IPS-18a (cell line): ENCODE data around the gene FEM1C.

Experiments
- H3K27ac ChIP-seq: one replicate; pipeline ENCODE4 v1.5.1; 2013; ENCODE audit warnings: low read length
- H3K27me3 ChIP-seq: one replicate; pipeline ENCODE4 v1.6.1; 2013; ENCODE audit warnings: mild to moderate bottlenecking, low read length; ENCODE audit not compliant: control insufficient read depth, insufficient read depth
- H3K36me3 ChIP-seq: one replicate; pipeline ENCODE4 v1.6.1; 2013; ENCODE audit warnings: low read depth, low read length; ENCODE audit not compliant: control insufficient read depth
- H3K4me1 ChIP-seq: one replicate; pipeline ENCODE4 v1.6.1; 2013; ENCODE audit warnings: low read depth, low read length; ENCODE audit not compliant: control insufficient read depth
- H3K4me3 ChIP-seq: one replicate; pipeline ENCODE4 v1.5.1; 2013; ENCODE audit warnings: low read length
- H3K9ac ChIP-seq: one replicate; pipeline ENCODE4 v1.6.1; 2013; ENCODE audit warnings: mild to moderate bottlenecking, low read length, moderate library complexity
- H3K9me3 ChIP-seq: one replicate; pipeline ENCODE4 v1.6.1; 2013; ENCODE audit warnings: low read depth, low read length; ENCODE audit not compliant: control insufficient read depth

FEM1C gene

DNA sequence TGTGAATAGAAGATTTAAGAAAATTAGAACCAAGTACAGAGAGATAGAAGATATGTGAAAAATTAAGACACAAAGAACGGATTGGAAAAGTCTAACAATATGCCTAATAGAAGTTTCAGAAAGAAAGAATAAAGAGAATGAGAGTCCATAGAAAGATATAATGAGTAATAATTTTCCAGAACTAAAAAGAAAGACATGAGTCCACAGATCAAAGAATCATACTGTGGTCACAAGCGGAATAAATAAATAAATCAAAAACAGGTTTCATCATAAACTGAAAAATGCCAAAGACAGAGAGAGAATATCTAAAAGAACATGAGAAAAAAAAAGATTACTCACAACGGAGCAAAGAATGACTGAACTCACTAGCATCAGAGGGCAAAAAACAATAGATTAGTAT lies 32.9 kb downstream of the FEM1C start:
- H3K36me3 ChIP-seq = no peaks in the 10 kb centered on the region
- no peak overlapping the region for H3K9ac ChIP-seq
- H3K4me3 ChIP-seq = no peak overlapping the region
- H3K9me3 ChIP-seq = no peaks in the 10 kb centered on the region
- no peak overlapping the region for H3K27ac ChIP-seq
- no peaks in the 10 kb centered on the region for H3K27me3 ChIP-seq
- no peaks in the 10 kb centered on the region for H3K4me1 ChIP-seq

DNA sequence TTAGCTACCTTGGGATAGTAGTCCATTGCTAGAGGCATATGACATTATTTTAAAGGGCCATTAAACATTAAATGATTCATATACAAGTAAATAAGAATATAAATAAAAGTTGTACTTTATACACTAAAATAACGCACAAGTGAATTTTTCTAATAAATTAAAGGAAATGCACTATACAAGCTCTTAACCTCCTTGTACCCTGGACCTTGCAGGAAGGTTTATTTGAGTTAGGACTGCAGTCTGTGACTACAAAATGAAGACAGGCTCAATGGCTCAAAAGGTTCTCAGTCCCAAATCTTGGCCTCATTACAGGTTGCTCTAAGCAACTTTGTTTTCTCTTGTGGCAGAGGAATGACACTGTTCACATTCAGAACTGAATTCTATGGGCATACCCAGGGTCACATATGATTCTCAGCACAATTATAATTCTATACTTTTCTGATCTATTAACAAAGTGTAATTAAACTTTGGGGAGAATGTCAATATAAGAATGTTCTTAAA lies 34.4 kb downstream of the FEM1C start:
- Histone ChIP-seq H3K36me3 (no peaks in the 10 kb centered on the region), H3K27ac (no peak overlapping the region), H3K9me3 (no peaks in the 10 kb centered on the region), H3K9ac (no peak overlapping the region), H3K27me3 (no peaks in the 10 kb centered on the region), H3K4me1 (no peaks in the 10 kb centered on the region), H3K4me3 (no peak overlapping the region)

GRCh38 chr5:115509547-115509946 lies 35.0 kb downstream of the FEM1C start:
- Histone ChIP-seq H3K4me1 (no peaks in the 10 kb centered on the region), H3K9ac (no peak overlapping the region), H3K27me3 (no peaks in the 10 kb centered on the region), H3K27ac (no peak overlapping the region), H3K36me3 (no peaks in the 10 kb centered on the region), H3K9me3 (no peaks in the 10 kb centered on the region), H3K4me3 (no peak overlapping the region)

GRCh38 chr5:115507681-115508080 lies 36.9 kb downstream of the FEM1C start:
- Histone ChIP-seq H3K9ac (no peak overlapping the region), H3K4me1 (no peaks in the 10 kb centered on the region), H3K4me3 (no peak overlapping the region), H3K36me3 (no peaks in the 10 kb centered on the region), H3K27me3 (no peaks in the 10 kb centered on the region), H3K27ac (no peak overlapping the region), H3K9me3 (no peaks in the 10 kb centered on the region)

DNA sequence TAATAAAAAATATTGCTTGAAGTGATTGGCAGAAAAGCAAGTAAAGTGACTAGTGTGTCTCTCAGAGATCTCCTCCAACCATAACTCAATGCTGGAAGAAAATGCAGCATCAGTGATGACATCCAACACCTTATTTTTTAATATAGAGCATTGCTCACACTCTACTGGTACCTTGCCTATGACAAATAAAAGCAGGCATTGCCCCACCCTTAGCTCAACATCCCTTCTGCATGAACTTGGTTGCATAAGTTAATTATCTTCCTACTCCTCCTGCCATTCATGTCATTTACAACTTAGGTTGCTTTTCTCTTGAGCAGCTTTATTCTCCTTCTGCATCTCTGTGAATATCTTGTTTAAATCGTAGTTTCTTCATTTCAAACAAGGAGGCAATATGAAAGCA lies 41.2 kb downstream of the FEM1C start:
- Histone ChIP-seq H3K4me1 (peaks cover 7% of the 10 kb centered on the region), H3K27me3 (no peaks in the 10 kb centered on the region), H3K9me3 (no peaks in the 10 kb centered on the region), H3K27ac (no peak overlapping the region), H3K4me3 (no peak overlapping the region), H3K9ac (no peak overlapping the region), H3K36me3 (no peaks in the 10 kb centered on the region)

DNA sequence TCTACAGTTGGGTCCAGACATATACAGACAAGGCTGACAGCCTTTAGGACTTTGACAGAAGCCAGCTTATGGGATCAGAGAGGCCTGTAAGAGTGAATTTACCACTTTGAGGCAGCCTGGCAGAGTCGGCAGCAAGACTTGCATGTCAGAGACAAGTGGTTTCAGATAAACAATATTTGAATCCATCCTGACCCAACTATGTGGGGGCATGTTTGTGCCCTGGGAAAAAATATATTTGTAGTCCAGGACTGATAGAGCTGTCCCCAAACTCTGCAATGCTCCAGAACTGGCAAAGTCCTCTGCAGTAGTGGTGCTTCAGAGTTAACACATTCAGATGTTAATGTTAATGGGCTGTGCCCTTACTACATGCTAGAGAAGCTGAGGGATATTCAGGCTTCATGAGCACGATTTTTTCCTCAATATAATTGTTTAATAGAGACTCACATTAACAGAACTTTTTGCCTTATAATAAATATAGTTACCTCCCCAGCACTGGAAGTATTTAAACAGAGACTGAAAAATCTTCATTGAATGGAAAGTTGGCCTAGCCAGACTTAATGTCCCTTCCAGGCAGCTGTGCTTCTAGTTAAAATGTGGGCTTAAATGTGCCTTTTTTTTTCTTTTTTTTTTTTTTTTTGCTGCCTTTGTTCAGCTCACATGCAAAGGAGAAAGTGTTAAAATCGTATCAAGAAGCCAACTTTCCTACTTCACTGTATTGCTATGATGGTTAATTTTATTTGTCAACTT lies 42.9 kb downstream of the FEM1C start:
- peaks cover 7% of the 10 kb centered on the region for H3K4me1 ChIP-seq
- no peak overlapping the region for H3K9ac ChIP-seq
- H3K9me3 ChIP-seq = no peaks in the 10 kb centered on the region
- H3K27me3 ChIP-seq = no peaks in the 10 kb centered on the region
- no peak overlapping the region for H3K4me3 ChIP-seq
- H3K36me3 ChIP-seq = no peaks in the 10 kb centered on the region
- no peak overlapping the region for H3K27ac ChIP-seq

DNA sequence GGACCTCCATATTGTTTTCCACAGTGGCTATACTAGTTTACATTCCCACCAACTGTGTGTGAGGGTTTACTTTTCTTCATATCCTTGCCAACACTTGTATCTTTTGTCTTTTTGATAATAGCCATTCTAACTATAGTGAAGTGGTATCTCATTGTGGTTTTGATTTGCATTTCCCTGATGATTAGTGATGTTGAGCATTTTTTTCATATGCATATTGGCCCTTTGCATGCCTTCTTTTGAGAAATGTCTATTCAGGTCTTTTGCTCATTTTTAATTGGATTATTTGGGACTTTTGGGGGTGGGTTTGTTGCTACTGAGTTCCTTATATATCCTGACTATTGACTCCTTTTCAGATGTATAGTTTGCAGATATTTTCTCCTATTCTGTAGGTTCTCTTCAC lies 44.4 kb downstream of the FEM1C start:
- H3K27me3 ChIP-seq = no peaks in the 10 kb centered on the region
- H3K4me1 ChIP-seq = peaks cover 7% of the 10 kb centered on the region
- H3K4me3 ChIP-seq = no peak overlapping the region
- H3K9me3 ChIP-seq = no peaks in the 10 kb centered on the region
- H3K27ac ChIP-seq = no peak overlapping the region
- H3K36me3 ChIP-seq = no peaks in the 10 kb centered on the region
- H3K9ac ChIP-seq = no peak overlapping the region

DNA sequence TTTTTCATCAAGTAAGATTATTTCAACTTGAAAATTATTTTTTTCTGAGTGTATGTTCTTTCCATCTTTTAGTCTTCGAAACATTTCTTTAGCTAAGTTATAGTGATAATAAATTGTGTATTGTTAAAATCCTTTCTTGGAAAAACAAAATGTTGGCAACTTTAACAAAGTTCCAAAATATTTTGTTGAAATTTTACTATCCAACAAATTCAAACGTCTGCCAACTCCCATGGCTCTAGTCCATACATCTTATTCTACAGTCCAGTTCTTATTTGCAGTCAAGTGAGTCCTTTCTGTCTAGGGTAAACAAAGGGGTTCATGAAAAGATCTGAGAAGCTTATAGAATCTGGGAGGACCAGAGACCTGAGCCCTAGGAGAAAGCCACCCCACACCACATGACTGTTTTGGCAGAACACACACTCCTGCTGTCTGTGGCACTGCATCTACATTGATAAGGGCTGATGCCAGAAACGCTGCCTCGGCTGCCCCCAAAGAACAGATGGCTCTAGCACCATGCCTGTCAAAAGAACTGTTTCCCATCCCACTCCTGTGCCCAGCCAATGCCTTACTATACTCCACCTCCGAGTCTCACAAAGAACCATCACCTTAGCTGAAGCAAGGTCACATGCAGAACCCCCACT lies 47.5 kb downstream of the FEM1C start:
- H3K4me1 ChIP-seq = peaks cover 11% of the 10 kb centered on the region
- no peaks in the 10 kb centered on the region for H3K36me3 ChIP-seq
- no peak overlapping the region for H3K27ac ChIP-seq
- no peaks in the 10 kb centered on the region for H3K9me3 ChIP-seq
- no peak overlapping the region for H3K4me3 ChIP-seq
- H3K9ac ChIP-seq = no peak overlapping the region
- H3K27me3 ChIP-seq = no peaks in the 10 kb centered on the region

DNA sequence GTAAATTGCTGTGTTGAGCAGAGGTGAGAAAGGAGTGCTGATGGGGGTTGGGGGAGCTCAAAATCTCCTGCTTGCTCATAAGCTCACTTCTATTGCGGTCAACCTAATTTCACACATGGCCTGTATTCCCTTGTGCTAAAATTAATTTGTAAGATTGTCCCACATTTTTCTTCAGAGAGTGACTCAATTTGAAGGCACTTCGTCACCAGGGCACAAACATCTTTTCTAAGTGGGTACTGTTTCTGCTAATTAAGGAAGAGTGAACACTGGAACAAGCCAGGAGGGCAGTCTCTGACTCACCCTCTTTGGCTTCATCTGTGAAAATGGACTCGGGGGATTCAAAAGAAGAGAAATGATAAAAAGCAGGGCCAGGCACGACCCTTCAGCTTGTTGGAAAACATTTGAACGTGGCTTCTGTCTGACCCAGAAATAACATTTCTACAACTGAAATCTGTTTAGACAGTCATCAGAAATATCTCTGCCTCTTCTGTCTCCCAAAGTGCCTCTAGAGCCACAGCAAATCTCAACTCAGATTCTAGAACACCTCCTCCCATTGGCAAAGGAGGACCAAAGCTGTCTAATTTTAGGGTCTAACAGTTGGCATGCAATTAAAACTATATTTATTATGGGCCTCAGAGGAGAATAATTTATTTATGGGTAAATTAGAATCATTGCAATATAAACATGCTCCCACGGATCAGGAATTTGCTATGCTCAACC lies 49.8 kb downstream of the FEM1C start:
- H3K9ac ChIP-seq = no peak overlapping the region
- H3K36me3 ChIP-seq = no peaks in the 10 kb centered on the region
- H3K27ac ChIP-seq = no peak overlapping the region
- H3K27me3 ChIP-seq = no peaks in the 10 kb centered on the region
- H3K9me3 ChIP-seq = no peaks in the 10 kb centered on the region
- peaks cover 4% of the 10 kb centered on the region for H3K4me1 ChIP-seq
- H3K4me3 ChIP-seq = no peak overlapping the region

DNA sequence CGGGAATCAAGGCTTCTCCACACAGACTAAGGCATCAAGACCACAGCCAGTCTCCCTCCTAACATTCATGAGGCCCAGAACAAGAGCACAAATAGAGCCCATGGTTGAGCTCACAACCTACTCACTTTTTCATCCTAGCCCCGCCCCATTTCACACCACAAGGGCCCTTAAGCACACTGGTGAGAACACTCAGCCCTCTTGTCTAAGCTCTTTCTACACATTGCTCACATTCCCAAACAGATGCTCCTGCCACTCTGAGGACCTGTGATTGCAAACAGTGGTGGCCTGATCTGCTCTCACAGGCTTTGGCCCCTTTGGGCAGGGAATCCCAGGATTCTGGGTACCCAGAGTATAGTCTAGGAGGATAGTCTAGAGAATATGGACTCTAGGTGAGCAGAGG lies 54.0 kb downstream of the FEM1C start:
- Histone ChIP-seq H3K9ac (no peak overlapping the region), H3K4me3 (no peak overlapping the region), H3K4me1 (peaks cover 4% of the 10 kb centered on the region), H3K27me3 (no peaks in the 10 kb centered on the region), H3K36me3 (no peaks in the 10 kb centered on the region), H3K27ac (no peak overlapping the region), H3K9me3 (no peaks in the 10 kb centered on the region)

DNA sequence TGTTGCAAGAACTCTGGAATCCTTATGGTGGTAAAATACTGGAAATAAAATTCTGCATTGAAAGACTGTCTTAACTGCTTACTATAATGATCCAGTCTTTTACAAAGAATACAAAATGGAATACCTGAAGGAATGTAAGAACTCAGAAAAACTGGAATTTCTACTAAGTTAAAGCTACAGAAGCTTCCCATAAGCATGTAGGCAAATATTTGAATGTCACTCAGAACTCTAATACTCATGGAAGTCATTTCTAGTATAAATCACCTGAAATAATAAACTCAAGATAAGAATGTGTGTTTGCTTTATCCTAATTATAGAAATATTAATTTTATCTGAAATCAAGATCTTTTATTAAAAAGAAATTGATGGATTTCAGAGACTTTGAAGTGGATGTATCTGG lies 54.8 kb downstream of the FEM1C start:
- H3K27ac ChIP-seq = no peak overlapping the region
- H3K36me3 ChIP-seq = no peaks in the 10 kb centered on the region
- peaks cover 4% of the 10 kb centered on the region for H3K4me1 ChIP-seq
- H3K9me3 ChIP-seq = no peaks in the 10 kb centered on the region
- H3K9ac ChIP-seq = no peak overlapping the region
- no peak overlapping the region for H3K4me3 ChIP-seq
- no peaks in the 10 kb centered on the region for H3K27me3 ChIP-seq
